ENCODE data around the gene DUSP12. TPM values are rescaled to one million over a fixed set of nuclear protein-coding genes. Genes with fewer than 3 reads are reported as not detected.

Gene DUSP12
- total RNA-seq, 2 donors from 2014 or later = 26.2 to 28.9 TPM

DNA sequence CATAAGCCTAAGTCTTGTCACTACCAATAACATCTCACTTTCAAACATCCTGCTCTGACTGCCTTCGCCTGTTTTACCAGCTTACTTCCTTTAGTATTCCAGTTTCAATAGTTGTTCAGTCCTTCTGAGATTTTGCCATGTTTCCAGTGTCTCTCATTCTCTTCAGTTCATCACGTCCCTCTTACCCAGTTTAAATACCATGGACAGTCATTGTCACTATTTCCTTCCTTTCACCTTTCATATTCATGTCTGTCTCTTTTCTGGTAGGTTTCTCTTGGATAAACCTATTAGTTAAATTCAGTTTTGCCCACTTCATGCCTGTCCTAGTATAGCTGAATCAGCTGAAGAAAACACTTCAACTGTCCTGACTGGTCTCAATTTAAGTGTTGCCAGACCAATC, 22.4 kb downstream of the DUSP12 start:
- Histone ChIP-seq H3K4me3 (ENCODE audit: low read length) (no peak overlapping the region), H3K27ac (ENCODE audit: low read depth, low read length) (no peak overlapping the region), H3K9ac (ENCODE audit: extremely low read depth, low read length, poor library complexity, severe bottlenecking) (no peak overlapping the region), H3K27me3 (ENCODE audit: control insufficient read depth, insufficient read depth, low read length, poor library complexity, severe bottlenecking) (no peaks in the 10 kb centered on the region), H3K36me3 (ENCODE audit: control insufficient read depth, insufficient read depth, low read length) (no peaks in the 10 kb centered on the region), H3K4me1 (ENCODE audit: control insufficient read depth, insufficient read depth, low read length) (no peaks in the 10 kb centered on the region), H3K9me3 (ENCODE audit: control insufficient read depth, low read length) (no peaks in the 10 kb centered on the region)
- Mint-ChIP-seq H3K4me1 (peaks cover 2% of the 10 kb centered on the region), H3K4me3 (no peak overlapping the region), H3K27me3 (ENCODE audit: insufficient read depth) (no peaks in the 10 kb centered on the region), H3K9me3 (no peaks in the 10 kb centered on the region), H3K27ac (no peak overlapping the region), H3K36me3 (ENCODE audit: low read depth) (no peaks in the 10 kb centered on the region)
- WGBS, 2 experiments (ENCODE audit: insufficient coverage in 1 of 2, insufficient read length in 1 of 2) = 85 to 87% methylated on average over 1 to 2 of the region's 2 CpGs
- TF ChIP-seq, protein P1, sequence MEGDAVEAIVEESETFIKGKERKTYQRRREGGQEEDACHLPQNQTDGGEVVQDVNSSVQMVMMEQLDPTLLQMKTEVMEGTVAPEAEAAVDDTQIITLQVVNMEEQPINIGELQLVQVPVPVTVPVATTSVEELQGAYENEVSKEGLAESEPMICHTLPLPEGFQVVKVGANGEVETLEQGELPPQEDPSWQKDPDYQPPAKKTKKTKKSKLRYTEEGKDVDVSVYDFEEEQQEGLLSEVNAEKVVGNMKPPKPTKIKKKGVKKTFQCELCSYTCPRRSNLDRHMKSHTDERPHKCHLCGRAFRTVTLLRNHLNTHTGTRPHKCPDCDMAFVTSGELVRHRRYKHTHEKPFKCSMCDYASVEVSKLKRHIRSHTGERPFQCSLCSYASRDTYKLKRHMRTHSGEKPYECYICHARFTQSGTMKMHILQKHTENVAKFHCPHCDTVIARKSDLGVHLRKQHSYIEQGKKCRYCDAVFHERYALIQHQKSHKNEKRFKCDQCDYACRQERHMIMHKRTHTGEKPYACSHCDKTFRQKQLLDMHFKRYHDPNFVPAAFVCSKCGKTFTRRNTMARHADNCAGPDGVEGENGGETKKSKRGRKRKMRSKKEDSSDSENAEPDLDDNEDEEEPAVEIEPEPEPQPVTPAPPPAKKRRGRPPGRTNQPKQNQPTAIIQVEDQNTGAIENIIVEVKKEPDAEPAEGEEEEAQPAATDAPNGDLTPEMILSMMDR (conservative IDR thresholded peaks at IDR 0.05) = no peak
- DNase-seq = no peak

DNA sequence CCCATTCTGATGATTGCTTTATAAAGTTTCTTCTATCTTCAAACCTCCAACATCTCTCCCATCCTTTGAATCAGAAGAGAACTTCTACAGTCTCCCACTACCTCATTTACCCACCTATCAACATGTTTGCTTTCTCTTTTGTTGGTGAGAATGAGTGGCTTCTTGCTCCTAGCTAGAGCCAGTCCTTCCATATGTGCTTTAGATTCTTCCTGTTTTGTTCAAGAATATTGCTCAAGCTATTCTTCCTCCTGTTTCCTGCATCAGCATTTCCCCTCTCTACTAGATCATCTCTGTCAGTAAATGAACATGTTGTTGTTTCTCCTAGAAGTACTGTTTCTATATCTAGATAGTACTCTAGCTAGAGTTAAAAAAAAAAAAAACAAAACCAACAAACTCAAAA, 22.8 kb downstream of the DUSP12 start:
- Mint-ChIP-seq H3K4me1 (no peaks in the 10 kb centered on the region), H3K36me3 (ENCODE audit: low read depth) (no peaks in the 10 kb centered on the region), H3K27me3 (ENCODE audit: insufficient read depth) (no peaks in the 10 kb centered on the region), H3K4me3 (no peak overlapping the region), H3K27ac (no peak overlapping the region), H3K9me3 (no peaks in the 10 kb centered on the region)
- Histone ChIP-seq H3K4me1 (ENCODE audit: control insufficient read depth, insufficient read depth, low read length) (no peaks in the 10 kb centered on the region), H3K9ac (ENCODE audit: extremely low read depth, low read length, poor library complexity, severe bottlenecking) (no peak overlapping the region), H3K27ac (ENCODE audit: low read depth, low read length) (no peak overlapping the region), H3K9me3 (ENCODE audit: control insufficient read depth, low read length) (no peaks in the 10 kb centered on the region), H3K36me3 (ENCODE audit: control insufficient read depth, insufficient read depth, low read length) (no peaks in the 10 kb centered on the region), H3K27me3 (ENCODE audit: control insufficient read depth, insufficient read depth, low read length, poor library complexity, severe bottlenecking) (no peaks in the 10 kb centered on the region), H3K4me3 (ENCODE audit: low read length) (no peak overlapping the region)
- no peak for DNase-seq
- TF ChIP-seq, protein P1 (conservative IDR thresholded peaks at IDR 0.05) = no peak

DNA sequence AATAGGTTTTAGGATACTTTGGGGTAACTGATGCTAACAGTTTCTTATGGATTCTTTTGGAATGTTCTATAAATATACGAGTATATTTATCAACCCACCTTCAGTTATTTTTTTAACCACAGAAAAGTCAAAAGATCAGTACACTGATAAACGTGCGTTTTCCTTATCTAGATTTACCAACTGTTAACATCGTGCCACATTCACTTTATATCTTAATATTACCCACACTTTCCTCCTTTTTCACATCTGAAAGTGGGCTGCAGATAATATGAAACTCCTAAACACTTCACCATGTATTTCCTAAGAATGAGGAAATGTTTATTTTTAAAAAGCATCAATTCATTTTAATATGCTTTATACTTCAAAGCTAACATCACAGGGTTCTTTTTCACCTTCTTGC, 24.2 kb downstream of the DUSP12 start:
- Histone ChIP-seq H3K4me3 (ENCODE audit: low read length) (no peak overlapping the region), H3K36me3 (ENCODE audit: control insufficient read depth, insufficient read depth, low read length) (peaks cover 1% of the 10 kb centered on the region), H3K9ac (ENCODE audit: extremely low read depth, low read length, poor library complexity, severe bottlenecking) (no peak overlapping the region), H3K27ac (ENCODE audit: low read depth, low read length) (no peak overlapping the region), H3K4me1 (ENCODE audit: control insufficient read depth, insufficient read depth, low read length) (no peaks in the 10 kb centered on the region), H3K27me3 (ENCODE audit: control insufficient read depth, insufficient read depth, low read length, poor library complexity, severe bottlenecking) (no peaks in the 10 kb centered on the region), H3K9me3 (ENCODE audit: control insufficient read depth, low read length) (no peaks in the 10 kb centered on the region)
- Mint-ChIP-seq H3K27ac (no peak overlapping the region), H3K36me3 (ENCODE audit: low read depth) (no peaks in the 10 kb centered on the region), H3K4me3 (no peak overlapping the region), H3K9me3 (no peaks in the 10 kb centered on the region), H3K27me3 (ENCODE audit: insufficient read depth) (no peaks in the 10 kb centered on the region), H3K4me1 (no peaks in the 10 kb centered on the region)
- TF ChIP-seq, protein P1 (conservative IDR thresholded peaks at IDR 0.05) = no peak
- no peak for DNase-seq
- WGBS, 2 experiments (ENCODE audit: insufficient coverage in 1 of 2, insufficient read length in 1 of 2) = 81 to 92% methylated on average over 3 to 4 of the region's 4 CpGs

All from endodermal cell (in vitro differentiated cells).